Measurements from ENCODE around the gene SAMHD1.
"Not testable (repeated sequence)": the region's sequence is repeated elsewhere in the genome, so short reads cannot be mapped to it uniquely, and the experiment has no call there.

The SAMHD1 gene

DNA sequence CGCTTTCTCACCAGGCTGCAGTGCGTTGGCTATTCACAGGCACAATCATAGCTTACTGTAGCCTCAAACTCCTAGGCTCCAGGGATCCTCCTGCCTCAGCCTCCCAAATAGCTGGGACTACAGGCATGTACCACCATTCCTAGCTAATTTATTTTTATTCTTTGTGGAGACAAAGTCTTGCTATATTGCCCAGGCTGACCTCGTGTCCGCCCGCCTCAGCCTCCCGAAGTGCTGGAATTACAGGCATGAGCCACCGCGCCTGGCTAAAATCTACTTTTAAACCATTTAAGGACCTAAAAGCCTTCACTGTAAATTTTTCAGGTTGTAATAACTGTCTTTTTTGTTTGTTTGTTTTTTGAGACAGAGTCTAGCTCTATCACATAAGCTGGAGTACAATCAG, 15.2 kb downstream of the SAMHD1 start:
- no peak for DNase-seq
- H3K27ac Mint-ChIP-seq = no peak overlapping the region
- CTCF ChIA-PET = no interaction called here
- H3K4me3 Mint-ChIP-seq = no peak overlapping the region
- H3K9me3 Mint-ChIP-seq = no peaks in the 10 kb centered on the region
- H3K36me3 Mint-ChIP-seq = peaks cover 63% of the 10 kb centered on the region
- H3K27me3 Mint-ChIP-seq = no peaks in the 10 kb centered on the region
- H3K4me1 Mint-ChIP-seq = peaks cover 65% of the 10 kb centered on the region

DNA sequence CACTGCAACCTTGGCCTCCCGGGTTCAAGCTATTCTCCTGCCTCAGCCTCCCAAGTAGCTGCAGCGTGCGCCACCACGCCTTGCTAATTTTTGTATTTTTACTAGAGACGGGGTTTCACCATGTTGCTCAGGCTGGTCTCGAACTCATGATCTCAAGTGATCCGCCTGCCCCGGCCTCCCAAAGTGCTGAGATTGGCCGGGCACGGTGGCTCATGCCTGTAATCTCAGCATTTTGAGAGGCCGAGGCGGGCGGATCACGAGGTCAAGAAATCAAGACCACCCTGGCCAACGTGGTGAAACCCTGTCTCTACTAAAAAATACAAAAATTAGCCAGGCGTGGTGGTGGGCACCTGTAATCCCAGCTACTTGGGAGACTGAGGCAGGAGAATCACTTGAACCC, 17.9 kb downstream of the SAMHD1 start:
- Mint-ChIP-seq H3K4me1 (peaks cover 66% of the 10 kb centered on the region), H3K36me3 (peaks cover 68% of the 10 kb centered on the region)
- DNase-seq, H3K9me3 Mint-ChIP-seq, H3K27ac Mint-ChIP-seq, H3K4me3 Mint-ChIP-seq, H3K27me3 Mint-ChIP-seq: not testable (repeated sequence)
- CTCF ChIA-PET = interaction anchor here (0.6 to 1.3 kb wide), 2 partner anchors 9 to 12 kb away, joined by 3 read pairs; no protein-coding TSS in a partner anchor

GRCh38 chr20:36932476-36933426, 18.8 kb downstream of the SAMHD1 start:
- Mint-ChIP-seq H3K36me3 (peaks cover 72% of the 10 kb centered on the region), H3K27me3 (no peaks in the 10 kb centered on the region), H3K4me3 (no peak overlapping the region), H3K4me1 (peaks cover 66% of the 10 kb centered on the region), H3K27ac (peak overlapping the region; percentile 64), H3K9me3 (no peaks in the 10 kb centered on the region)
- no peak for DNase-seq
- CTCF ChIA-PET = interaction anchor here (0.6 to 1.3 kb wide), 2 partner anchors 9 to 11 kb away, joined by 3 read pairs; no protein-coding TSS in a partner anchor

DNA sequence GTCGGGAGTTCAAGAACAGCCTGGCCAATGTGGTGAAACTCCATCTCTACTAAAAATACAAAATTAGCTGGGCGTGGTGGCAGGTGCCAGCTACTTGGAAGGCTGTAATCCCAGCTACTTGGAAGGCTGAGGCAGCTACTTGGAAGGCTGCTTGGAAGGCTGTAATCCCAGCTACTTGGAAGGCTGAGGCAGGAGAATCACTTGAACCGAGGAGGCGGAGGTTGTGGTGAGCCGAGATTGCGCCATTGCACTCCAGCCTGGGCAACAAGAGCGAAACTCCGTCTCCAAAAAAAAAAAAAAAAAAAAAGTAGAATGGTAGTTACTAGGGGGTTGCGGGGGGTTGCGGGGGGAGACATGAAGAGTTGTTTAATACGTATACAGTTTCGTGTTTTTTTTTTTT, 19.4 kb downstream of the SAMHD1 start:
- H3K9me3 Mint-ChIP-seq, H3K27me3 Mint-ChIP-seq, H3K4me3 Mint-ChIP-seq, CTCF ChIA-PET, DNase-seq: not testable (repeated sequence)
- peaks cover 73% of the 10 kb centered on the region for H3K36me3 Mint-ChIP-seq
- peak overlapping the region; percentile 80 for H3K27ac Mint-ChIP-seq
- peaks cover 61% of the 10 kb centered on the region for H3K4me1 Mint-ChIP-seq

DNA sequence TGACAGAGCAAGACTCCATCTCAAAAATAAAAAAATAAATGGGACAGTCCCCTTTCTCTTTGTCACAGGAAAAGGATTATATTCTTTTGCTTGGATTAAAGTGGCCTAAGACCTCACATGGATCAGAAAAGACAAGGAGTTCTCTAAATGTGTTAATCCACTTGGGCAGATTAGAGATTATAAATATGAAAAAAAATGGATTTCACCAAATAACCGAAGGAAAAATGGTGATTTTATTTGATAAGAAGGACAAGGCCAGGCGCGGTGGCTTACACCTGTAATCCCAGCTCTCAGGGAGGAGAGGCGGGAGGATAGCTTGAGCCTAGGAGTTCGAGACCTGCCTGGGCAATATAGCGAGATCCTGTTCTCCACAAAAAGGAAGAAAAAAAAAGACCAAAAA, 21.8 kb downstream of the SAMHD1 start:
- DNase-seq = no peak
- CTCF ChIA-PET = no interaction called here
- H3K9me3 Mint-ChIP-seq = no peaks in the 10 kb centered on the region
- H3K27me3 Mint-ChIP-seq = no peaks in the 10 kb centered on the region
- peaks cover 77% of the 10 kb centered on the region for H3K36me3 Mint-ChIP-seq
- no peak overlapping the region for H3K4me3 Mint-ChIP-seq
- peaks cover 57% of the 10 kb centered on the region for H3K4me1 Mint-ChIP-seq
- peak overlapping the region; percentile 95 for H3K27ac Mint-ChIP-seq

- no peak overlapping the region for H3K4me3 Mint-ChIP-seq
- peaks cover 79% of the 10 kb centered on the region for H3K36me3 Mint-ChIP-seq
- CTCF ChIA-PET = no interaction called here
- no peak overlapping the region for H3K27ac Mint-ChIP-seq
- peaks cover 60% of the 10 kb centered on the region for H3K4me1 Mint-ChIP-seq
- no peak for DNase-seq
- H3K27me3 Mint-ChIP-seq = no peaks in the 10 kb centered on the region
- H3K9me3 Mint-ChIP-seq = no peaks in the 10 kb centered on the region
Measured at GRCh38 chr20:36929290-36929689, 22.2 kb downstream of the SAMHD1 start.

DNA sequence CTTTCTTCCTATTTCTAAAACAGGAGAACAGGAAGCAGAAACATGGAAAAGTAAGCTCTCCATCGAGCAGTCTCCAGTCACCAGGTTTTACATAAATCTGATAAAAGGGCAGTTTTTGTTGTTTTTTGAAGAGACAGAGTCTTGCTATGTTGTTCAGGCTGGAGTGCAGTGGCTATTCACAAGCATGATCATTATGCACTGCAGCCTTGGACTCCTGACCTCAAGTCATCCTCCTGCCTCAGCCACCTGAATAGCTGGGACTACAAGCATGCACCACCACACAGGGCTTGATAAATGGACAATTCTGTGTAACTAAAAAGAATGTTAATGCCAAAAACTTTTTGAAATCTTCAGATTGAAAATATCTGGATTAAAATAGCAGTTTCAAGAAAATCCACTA, 23.8 kb downstream of the SAMHD1 start:
- no peaks in the 10 kb centered on the region for H3K9me3 Mint-ChIP-seq
- CTCF ChIA-PET = no interaction called here
- no peak for DNase-seq
- peaks cover 60% of the 10 kb centered on the region for H3K4me1 Mint-ChIP-seq
- H3K4me3 Mint-ChIP-seq = no peak overlapping the region
- peaks cover 82% of the 10 kb centered on the region for H3K36me3 Mint-ChIP-seq
- H3K27ac Mint-ChIP-seq = no peak overlapping the region
- H3K27me3 Mint-ChIP-seq = no peaks in the 10 kb centered on the region

DNA sequence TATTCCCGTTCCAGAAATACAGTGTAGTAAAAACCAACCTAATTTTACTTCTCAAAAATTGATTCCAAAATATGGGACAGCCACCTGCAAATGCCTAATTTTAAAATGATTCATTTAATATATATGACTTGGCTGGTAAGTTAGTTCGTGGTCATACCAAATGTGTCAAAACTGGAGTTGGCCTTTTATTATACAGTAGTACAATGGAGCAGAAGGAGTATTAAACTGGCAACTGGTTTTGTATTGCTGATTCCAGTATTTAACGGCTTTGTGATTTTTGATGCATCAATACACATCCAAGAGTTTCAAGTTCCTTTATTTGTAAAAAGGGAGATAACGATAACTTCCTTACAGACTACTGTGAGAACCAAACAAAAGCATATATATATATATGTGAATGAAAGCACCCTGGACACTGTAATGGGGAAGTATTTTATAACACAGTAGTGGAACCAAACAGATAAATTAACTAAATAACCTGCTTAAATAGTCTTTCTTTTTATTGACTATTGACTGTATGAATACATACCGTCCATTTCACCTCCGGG, 24.8 kb downstream of the SAMHD1 start:
- CTCF ChIA-PET = no interaction called here
- Mint-ChIP-seq H3K4me1 (peaks cover 52% of the 10 kb centered on the region), H3K9me3 (no peaks in the 10 kb centered on the region), H3K4me3 (no peak overlapping the region), H3K27me3 (no peaks in the 10 kb centered on the region), H3K36me3 (peaks cover 78% of the 10 kb centered on the region), H3K27ac (no peak overlapping the region)
- DNase-seq = no peak

DNA sequence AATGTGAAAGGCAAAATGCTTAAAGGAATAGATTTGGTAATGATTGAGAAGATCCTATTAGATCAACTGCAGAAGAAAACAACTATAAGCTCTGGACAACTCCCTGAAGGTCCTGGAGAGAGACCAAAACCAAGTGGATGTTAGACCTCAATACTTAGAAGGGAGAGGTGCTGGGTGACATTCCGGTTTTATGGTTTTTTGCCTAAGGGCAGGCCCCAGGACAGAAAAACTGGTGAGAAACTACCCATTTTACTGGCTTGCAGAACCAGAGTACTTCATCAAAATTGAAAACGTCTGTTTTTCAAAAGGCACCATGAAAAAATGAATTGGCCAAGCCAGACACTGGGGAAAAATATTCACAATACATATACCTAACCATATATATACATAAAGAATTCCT, 26.3 kb downstream of the SAMHD1 start:
- H3K36me3 Mint-ChIP-seq = peaks cover 71% of the 10 kb centered on the region
- CTCF ChIA-PET = no interaction called here
- H3K9me3 Mint-ChIP-seq = no peaks in the 10 kb centered on the region
- H3K4me3 Mint-ChIP-seq = no peak overlapping the region
- DNase-seq = no peak
- H3K4me1 Mint-ChIP-seq = peaks cover 38% of the 10 kb centered on the region
- H3K27me3 Mint-ChIP-seq = no peaks in the 10 kb centered on the region
- no peak overlapping the region for H3K27ac Mint-ChIP-seq

DNA sequence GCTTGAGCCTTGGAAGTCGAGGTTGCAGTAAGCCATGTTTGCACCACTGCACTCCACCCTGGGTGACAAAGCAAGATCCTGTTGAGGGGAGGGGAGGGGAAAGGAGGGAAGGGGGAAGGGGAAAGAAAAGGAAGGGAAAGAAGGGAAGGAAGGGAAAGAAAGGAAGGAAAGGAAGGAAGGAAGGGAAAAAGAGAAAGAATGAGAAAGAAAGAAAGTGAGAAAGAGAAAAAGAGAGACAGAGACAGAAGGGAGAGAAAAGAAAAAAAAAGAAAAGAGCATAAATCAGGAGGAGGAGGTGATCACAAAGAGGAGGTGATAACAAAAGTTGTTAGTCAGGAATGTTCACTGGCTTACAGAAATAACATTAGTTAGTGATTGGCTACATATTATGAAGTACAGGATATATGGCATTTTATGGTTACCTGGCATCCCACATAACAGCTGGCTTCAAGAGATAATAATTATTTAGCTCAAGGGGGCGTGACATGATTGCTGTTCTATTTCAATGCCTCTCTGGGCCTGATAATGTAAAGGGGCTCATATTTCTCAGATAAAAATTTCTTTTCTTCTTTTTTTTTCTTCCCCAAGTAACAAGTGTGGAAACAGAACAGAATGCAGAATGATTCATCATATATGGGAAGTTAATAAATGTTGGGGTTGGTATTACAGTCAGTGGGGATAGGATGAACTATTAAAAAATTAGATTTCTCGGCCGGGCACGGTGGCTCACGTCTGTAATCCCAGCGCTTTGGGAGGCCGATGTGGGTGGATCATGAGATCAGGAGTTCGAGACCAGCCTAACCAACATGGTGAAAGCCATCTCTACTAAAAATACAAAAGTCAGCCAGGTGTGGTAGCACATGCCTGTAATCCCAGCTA, 27.1 kb downstream of the SAMHD1 start:
- Mint-ChIP-seq H3K9me3 (no peaks in the 10 kb centered on the region), H3K4me3 (no peak overlapping the region), H3K27me3 (no peaks in the 10 kb centered on the region), H3K4me1 (peaks cover 31% of the 10 kb centered on the region), H3K27ac (peak overlapping the region; percentile 14), H3K36me3 (peaks cover 66% of the 10 kb centered on the region)
- no peak for DNase-seq
- CTCF ChIA-PET = interaction anchor here (1.0 to 1.1 kb wide), 2 partner anchors 9 to 15 kb away, joined by 3 read pairs; no protein-coding TSS in a partner anchor

GRCh38 chr20:36920334-36920730, 31.2 kb downstream of the SAMHD1 start:
- peaks cover 15% of the 10 kb centered on the region for H3K4me1 Mint-ChIP-seq
- no peak for DNase-seq
- CTCF ChIA-PET = interaction anchor here (1.0 to 1.7 kb wide), 4 partner anchors 13 to 37 kb away, joined by 3 to 5 read pairs (median 4); no protein-coding TSS in a partner anchor
- no peaks in the 10 kb centered on the region for H3K9me3 Mint-ChIP-seq
- H3K27me3 Mint-ChIP-seq = no peaks in the 10 kb centered on the region
- H3K27ac Mint-ChIP-seq = no peak overlapping the region
- H3K4me3 Mint-ChIP-seq = no peak overlapping the region
- H3K36me3 Mint-ChIP-seq = peaks cover 41% of the 10 kb centered on the region

GRCh38 chr20:36919715-36920333, 31.7 kb downstream of the SAMHD1 start:
- Mint-ChIP-seq H3K36me3 (peaks cover 41% of the 10 kb centered on the region), H3K4me3 (no peak overlapping the region), H3K27me3 (no peaks in the 10 kb centered on the region), H3K27ac (peak overlapping the region; percentile 60), H3K4me1 (peaks cover 12% of the 10 kb centered on the region), H3K9me3 (no peaks in the 10 kb centered on the region)
- CTCF ChIA-PET = interaction anchor here (1.0 to 1.7 kb wide), 5 partner anchors 12 to 36 kb away, joined by 3 to 5 read pairs (median 4); no protein-coding TSS in a partner anchor
- peak; percentile 28 for DNase-seq

- no peak overlapping the region for H3K27ac Mint-ChIP-seq
Measured at GRCh38 chr20:36917943-36918342, 33.6 kb downstream of the SAMHD1 start.

More at GRCh38 chr20:36917943-36918342, 33.6 kb downstream of the SAMHD1 start:
- CTCF ChIA-PET = interaction anchor here (1.2 kb wide), 1 partner anchor 107 kb away, joined by 3 read pairs; no protein-coding TSS in a partner anchor
- peaks cover 36% of the 10 kb centered on the region for H3K36me3 Mint-ChIP-seq
- no peak for DNase-seq
- H3K27me3 Mint-ChIP-seq = no peaks in the 10 kb centered on the region
- H3K4me3 Mint-ChIP-seq = no peak overlapping the region
- H3K9me3 Mint-ChIP-seq = no peaks in the 10 kb centered on the region
- peaks cover 2% of the 10 kb centered on the region for H3K4me1 Mint-ChIP-seq
